Measurements from ENCODE around the gene PIGS.

Gene PIGS

GRCh38 chr17:28549236-28550132 lies 21.8 kb downstream of the PIGS start:
- DNase-seq = no peak

DNA sequence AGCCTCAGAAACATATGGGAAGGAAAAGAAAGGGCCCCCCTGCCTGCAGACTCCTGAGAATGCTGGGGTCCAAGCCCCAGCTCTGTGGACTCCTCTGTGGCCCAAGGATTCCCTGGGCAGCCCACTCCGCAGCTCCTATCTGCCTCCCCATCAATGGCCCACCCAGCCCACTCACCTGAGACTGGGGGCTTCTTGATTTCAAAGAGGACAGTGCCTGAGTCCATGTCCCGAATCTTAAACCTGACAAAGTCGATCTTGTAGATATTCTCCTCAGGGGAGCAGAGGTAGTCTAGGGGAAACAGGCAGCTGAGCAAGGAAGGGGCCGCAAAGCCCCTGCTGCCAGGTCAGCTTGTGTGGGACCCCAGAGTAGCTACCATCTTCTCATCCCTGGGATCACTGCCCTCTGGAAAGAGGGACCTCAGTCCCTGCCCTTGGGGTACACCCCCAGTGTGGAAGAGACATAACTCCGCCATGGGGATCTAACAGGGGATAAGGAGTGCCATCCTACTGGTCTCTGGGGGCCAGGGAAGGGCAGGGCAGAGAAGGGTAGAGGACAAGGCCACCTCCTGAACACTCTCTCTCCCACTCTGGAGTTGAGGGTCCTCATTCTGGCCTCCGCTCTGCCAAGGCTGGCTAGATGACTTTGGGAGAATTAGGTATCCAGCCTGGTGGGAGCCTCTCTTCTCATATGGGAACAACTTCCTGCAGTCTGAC lies 22.8 kb downstream of the PIGS start:
- DNase-seq = no peak

DNA sequence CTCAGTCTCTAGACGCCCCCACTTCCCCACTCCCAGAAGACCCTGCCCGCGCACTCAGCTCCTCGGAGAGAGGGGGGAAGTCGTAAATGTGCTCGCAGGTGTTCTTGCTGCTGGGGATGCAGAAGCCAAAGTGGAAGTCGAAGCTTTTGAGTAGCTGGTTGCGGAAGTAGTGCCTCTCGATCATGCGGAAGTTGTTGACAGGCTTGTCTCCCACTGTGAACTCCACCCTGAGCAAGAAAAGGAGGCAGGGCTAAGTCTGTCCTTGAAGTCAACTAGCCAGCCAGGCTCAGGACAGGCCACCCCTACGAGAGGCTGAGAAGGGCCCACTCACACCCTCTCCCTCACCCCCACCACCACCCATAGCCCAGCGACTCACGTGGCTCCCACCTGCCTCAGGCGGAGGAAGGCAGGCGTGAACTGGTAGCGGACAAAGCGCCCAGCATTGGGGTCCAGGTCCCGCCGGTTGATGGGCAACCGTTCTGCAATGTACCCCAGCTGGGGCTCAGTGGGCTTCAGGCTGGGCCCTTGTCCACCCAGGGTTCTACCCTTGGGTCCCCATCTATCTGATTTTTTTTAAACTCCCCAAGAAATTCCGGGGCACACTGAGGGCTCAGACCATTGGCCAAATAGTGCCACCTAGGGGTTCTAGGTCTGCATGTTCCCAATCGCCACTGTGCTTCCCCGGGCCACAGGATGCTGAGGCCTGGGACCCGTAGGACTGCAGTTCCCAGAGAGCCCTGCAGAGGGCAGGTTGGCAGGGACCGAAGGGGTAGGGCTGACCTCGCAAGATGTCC lies 23.5 kb downstream of the PIGS start:
- no peak for DNase-seq

- no peak for DNase-seq
Observed at GRCh38 chr17:28547096-28547622, 24.2 kb downstream of the PIGS start.

GRCh38 chr17:28545787-28546415 lies 25.4 kb downstream of the PIGS start:
- no peak for DNase-seq

- DNase-seq = no peak
Observed at GRCh38 chr17:28545141-28545503, 26.2 kb downstream of the PIGS start.

DNA sequence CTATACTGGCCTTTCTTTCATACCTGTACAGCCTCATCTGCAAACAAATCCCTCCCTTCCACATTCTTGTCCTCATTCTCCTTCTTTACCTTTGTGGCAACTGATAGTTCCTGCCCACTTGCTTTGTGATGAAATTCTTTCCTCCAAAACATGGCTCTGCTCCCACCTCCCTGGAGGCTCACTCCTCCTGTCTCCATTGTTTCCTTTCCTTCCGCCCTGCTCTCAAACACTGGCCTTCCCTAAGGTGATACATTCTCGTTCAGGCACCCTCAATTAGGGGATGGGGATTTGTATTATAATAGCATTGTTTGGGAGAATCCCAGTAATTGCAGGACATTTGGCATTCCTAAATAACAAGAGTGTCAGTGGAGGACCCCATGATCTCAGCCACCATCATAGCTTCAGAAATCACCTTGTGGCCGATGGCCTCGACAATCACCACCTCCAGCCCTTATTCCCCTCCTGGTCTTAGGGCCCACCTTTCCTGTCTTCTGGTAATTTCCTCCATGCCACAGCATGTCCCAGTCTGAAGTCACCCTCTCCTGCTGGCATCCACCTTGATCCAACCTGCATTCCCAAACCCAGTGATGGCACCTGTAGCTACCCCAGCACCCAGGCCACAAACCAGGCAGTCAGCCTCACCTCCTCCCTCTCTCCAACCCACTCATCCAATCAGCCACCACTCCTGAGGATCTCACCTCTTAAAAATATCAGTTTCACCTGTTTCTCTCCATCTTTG lies 26.8 kb downstream of the PIGS start:
- no peak for DNase-seq

GRCh38 chr17:28541439-28541838 lies 29.9 kb downstream of the PIGS start:
- no peak for DNase-seq

- no peak for DNase-seq
Observed at GRCh38 chr17:28540231-28540630, 31.1 kb downstream of the PIGS start.

DNA sequence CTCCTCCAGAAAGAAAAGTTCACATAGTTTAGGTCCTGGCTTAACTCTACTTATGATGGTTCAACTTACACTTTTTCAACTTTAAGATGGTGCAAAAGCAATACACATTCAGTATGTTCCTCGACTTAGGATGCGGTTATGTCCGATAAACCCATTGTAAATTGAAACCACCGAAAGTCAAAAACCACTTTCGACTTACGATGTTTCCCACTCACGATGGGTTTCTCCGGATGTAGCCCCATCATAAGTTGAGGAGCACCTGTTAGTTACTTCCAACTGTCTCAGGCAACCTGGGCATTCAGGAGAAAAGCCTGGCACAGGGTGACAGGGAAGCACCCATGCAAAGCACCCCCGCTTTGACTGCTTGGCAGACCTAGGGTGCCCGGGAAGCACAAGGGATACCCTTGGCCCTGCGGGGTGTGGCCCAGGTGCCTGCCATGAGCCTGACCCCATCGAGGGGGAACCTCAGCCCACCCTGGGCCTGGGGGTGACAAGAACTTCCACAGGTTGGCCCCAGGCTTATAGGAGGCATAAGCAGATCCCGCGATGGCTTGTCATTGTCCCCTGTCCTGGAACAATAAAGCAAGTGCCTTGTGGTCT lies 32.9 kb downstream of the PIGS start:
- no peak for DNase-seq

DNA sequence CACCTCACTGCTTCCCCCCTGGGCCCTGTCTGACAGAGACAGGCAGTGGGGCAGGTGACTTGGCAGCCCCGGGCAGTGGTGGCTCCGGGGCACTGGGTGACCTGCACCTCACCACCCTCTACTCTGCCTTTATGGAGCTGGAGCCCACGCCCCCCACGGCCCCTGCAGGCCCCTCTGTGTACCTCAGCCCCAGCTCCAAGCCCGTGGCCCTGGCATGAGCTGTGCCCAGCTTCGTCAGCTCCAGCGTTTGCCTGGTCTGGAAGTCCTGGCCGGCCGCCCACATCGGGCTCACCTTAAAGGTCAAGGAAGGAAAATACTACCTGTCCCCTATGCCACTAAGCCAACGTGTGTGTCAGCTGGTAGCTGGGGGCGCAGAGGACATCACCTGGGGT lies 34.1 kb downstream of the PIGS start:
- DNase-seq = no peak

- no peak for DNase-seq
Observed at GRCh38 chr17:28536532-28537218, 34.6 kb downstream of the PIGS start.

DNA sequence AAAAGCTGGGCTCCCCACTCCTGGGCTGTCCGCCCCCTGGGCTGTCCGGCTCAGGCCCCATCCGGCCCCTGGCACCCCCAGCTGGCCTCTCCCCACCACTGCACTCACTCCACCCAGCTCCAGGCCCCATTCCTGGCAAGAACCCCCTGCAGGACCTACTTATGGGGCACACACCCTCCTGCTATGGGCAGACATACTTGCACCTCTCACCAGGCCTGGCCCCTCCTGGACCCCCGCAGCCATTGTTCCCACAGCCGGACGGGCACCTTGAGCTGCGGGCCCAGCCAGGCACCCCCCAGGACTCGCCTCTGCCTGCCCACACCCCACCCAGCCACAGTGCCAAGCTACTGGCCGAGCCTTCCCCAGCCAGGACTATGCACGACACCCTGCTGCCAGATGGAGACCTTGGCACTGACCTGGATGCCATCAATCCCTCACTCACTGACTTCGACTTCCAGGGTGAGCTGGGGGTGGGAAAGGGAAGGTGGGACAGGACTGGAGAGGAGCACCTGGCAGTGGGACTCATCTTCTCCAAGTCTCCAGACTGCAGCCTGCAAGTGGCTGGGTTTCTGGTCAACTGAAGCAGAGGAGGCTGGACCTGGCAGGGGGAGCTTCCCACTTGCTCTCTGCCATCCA lies 36.5 kb downstream of the PIGS start:
- no peak for DNase-seq

DNA sequence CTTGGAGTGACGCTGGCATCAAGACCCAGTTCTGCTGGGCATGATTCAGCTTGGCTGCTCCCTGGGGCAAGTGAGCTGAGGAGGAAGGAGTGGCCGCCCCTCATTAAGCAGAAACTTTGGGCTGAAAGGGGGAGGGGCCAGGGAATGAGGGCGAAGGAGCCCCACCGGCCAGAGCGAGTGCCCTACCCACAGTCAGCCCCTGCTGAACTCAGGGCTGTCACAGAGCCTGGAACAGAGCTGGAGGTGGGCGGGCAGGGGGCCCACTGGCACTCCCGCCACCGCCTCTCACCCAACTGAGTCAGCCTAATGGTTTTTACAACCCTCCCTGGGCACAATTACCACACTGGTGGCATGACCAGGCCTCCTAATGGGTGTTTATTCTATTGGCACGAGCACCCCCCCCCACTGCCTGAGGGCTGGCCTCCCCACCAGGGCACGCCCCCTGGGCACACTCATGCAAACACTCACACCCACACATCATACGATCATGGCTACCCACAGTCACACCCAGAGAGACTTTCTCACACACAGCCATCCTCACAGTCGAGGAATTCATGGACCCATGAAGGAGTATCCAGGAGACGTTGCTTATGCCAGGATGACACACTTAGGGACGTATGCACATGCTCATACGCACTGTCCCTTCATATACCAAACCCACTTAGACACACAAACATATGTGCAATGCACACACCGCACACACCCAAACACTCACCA lies 38.1 kb downstream of the PIGS start:
- DNase-seq = no peak

- no peak for DNase-seq
Observed at GRCh38 chr17:28532050-28532960, 39.0 kb downstream of the PIGS start.

GRCh38 chr17:28530926-28531325 lies 40.4 kb downstream of the PIGS start:
- DNase-seq = no peak

GRCh38 chr17:28530250-28530649 lies 41.1 kb downstream of the PIGS start:
- no peak for DNase-seq

GRCh38 chr17:28529013-28529400 lies 42.3 kb downstream of the PIGS start:
- no peak for DNase-seq
